ENCODE results near the gene HOTAIR. TPM values are rescaled to one million over a fixed set of nuclear protein-coding genes. Genes with fewer than 3 reads are reported as not detected.

Gene HOTAIR
- total and polyA plus RNA-seq, 8 donors: not detected

DNA sequence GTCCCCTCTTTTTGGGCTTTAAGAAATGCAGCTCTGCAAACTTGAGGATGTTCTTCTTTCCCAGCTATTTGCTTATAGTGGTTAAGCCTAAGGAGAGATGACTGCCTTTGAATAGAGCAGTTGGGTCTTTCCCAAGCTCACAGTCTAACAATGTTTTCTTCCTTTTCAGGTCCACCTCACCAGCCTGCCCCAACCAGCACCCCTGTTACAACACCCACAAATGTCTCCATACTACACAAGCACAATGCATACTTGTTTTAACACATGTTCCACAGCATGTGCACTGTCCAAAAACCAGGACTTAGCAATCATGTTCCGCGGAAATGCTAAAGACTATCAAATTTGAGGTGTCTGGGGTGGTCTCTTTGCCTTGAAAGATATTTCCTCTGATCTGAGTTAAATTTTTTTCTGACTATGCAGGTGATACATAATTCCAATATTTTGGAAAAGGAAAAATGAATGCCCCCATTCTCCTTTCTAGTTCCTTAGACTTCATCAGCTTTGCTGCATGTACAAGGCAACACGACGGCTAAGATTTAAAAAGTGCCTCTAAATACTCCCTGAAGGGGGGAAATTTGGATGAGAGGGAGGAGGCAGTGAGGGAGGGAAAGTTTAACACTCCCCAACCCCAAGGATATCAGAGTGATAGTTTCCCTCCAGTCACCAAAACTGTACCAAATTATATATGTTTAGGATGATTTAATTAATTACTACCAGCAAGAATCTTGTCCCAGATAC is 42.7 kb downstream of the HOTAIR start:
- peaks cover 0 to 17% (median 6%) of the 10 kb centered on the region in 4 donors for H3K9me3 ChIP-seq
- H3K4me3 ChIP-seq: no peak overlapping the region
- TF ChIP-seq POLR2AphosphoS5 (IDR thresholded peaks at IDR 0.05): no peak
- no peak for TF ChIP-seq POLR2A (IDR thresholded peaks at IDR 0.05)
- TF ChIP-seq, protein P1, sequence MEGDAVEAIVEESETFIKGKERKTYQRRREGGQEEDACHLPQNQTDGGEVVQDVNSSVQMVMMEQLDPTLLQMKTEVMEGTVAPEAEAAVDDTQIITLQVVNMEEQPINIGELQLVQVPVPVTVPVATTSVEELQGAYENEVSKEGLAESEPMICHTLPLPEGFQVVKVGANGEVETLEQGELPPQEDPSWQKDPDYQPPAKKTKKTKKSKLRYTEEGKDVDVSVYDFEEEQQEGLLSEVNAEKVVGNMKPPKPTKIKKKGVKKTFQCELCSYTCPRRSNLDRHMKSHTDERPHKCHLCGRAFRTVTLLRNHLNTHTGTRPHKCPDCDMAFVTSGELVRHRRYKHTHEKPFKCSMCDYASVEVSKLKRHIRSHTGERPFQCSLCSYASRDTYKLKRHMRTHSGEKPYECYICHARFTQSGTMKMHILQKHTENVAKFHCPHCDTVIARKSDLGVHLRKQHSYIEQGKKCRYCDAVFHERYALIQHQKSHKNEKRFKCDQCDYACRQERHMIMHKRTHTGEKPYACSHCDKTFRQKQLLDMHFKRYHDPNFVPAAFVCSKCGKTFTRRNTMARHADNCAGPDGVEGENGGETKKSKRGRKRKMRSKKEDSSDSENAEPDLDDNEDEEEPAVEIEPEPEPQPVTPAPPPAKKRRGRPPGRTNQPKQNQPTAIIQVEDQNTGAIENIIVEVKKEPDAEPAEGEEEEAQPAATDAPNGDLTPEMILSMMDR (IDR thresholded peaks at IDR 0.05): no peak
- TF ChIP-seq EP300 (IDR thresholded peaks at IDR 0.05): no peak
- H3K36me3 ChIP-seq: no peaks in the 10 kb centered on the region
- intact Hi-C loops (cut with DNase I; ENCODE audit: low total_unique reads): no loop called here
- H3K4me1 ChIP-seq: peaks cover 0 to 24% (median 6%) of the 10 kb centered on the region in 4 donors
- no peak overlapping the region for H3K27ac ChIP-seq
- peaks cover 37 to 100% (median 97%) of the 10 kb centered on the region in 3 donors for H3K27me3 ChIP-seq
- DNase-seq: no peak
- WGBS, 5 donors: 29 to 44% (median 40%) methylated on average over 4 of the region's 4 CpGs

DNA sequence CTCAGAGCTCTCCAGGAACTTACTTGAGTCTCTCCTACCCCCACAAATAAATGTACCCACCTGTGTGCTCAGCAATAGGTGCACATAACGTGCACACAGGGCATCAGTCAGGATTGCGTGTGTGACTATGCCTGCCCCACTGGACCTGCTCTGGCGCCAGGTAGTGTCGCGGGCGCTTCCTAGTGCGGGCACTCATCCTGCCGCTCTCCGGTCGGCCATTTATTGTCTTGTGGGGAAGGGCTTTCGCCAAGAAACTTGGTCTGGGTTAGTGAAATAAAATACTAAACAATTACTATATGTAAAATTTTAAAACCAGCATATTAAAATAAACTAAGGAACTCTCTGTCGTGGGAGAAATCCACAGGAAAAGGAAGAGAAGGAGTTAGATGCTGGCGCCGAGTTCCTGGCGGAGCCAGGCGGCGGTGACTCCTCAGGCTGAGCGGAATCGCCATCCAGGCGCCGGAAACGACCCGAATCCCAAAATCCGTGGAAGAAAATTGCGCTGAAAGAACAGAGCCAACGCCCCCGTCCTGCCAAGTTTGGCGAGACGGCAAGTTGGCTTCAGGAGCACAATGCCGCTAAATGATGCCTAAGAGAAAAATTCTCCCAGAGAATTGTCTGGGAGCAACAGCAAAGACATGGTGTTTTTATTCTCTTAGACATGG is 44.0 kb downstream of the HOTAIR start:
- Histone ChIP-seq H3K36me3 (no peaks in the 10 kb centered on the region), H3K4me1 (peaks cover 0 to 19% (median 4%) of the 10 kb centered on the region in 4 donors), H3K9me3 (peaks cover 0 to 17% (median 6%) of the 10 kb centered on the region in 4 donors), H3K27me3 (peaks cover 30 to 100% (median 97%) of the 10 kb centered on the region in 3 donors), H3K27ac (no peak overlapping the region), H3K4me3 (no peak overlapping the region)
- no peak for DNase-seq
- intact Hi-C loops (cut with DNase I; ENCODE audit: low total_unique reads): no loop called here
- WGBS, 5 donors: 9 to 14% (median 11%) methylated on average over 30 of the region's 30 CpGs
- TF ChIP-seq, protein P1 (IDR thresholded peaks at IDR 0.05): no peak
- TF ChIP-seq POLR2AphosphoS5 (IDR thresholded peaks at IDR 0.05) (no peak), POLR2A (IDR thresholded peaks at IDR 0.05) (no peak), EP300 (IDR thresholded peaks at IDR 0.05) (no peak)

DNA sequence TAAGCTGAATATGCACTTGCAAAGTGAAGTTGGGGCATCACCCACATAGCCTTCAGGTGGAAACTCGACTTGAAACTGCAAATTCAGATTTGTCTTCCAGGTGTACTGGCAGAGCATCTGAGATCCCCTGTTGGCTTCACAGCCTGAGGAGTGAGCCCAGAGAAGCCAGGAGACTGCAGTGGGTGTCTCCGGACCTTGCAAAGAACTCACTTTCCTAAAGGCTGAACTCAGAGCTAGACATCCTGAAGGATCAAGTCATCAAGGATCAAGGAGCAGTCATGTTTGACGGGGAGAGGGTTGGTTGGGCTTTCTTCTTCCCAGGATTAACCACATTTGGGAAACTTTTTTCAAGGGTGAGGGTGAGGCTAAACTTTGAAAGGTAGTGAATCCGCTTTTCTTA is 45.2 kb downstream of the HOTAIR start:
- H3K4me3 ChIP-seq: no peak overlapping the region
- H3K9me3 ChIP-seq: peaks cover 0 to 17% (median 6%) of the 10 kb centered on the region in 4 donors
- intact Hi-C loops (cut with DNase I; ENCODE audit: low total_unique reads): no loop called here
- peaks cover 26 to 100% (median 97%) of the 10 kb centered on the region in 3 donors for H3K27me3 ChIP-seq
- H3K4me1 ChIP-seq: peaks cover 0 to 11% (median 0%) of the 10 kb centered on the region in 4 donors
- WGBS, 5 donors: 16 to 31% (median 18%) methylated on average over 4 of the region's 4 CpGs
- no peaks in the 10 kb centered on the region for H3K36me3 ChIP-seq
- DNase-seq: no peak
- TF ChIP-seq POLR2A (IDR thresholded peaks at IDR 0.05): no peak
- TF ChIP-seq, protein P1 (IDR thresholded peaks at IDR 0.05): no peak
- TF ChIP-seq EP300 (IDR thresholded peaks at IDR 0.05): no peak
- TF ChIP-seq POLR2AphosphoS5 (IDR thresholded peaks at IDR 0.05): no peak
- H3K27ac ChIP-seq: no peak overlapping the region

DNA sequence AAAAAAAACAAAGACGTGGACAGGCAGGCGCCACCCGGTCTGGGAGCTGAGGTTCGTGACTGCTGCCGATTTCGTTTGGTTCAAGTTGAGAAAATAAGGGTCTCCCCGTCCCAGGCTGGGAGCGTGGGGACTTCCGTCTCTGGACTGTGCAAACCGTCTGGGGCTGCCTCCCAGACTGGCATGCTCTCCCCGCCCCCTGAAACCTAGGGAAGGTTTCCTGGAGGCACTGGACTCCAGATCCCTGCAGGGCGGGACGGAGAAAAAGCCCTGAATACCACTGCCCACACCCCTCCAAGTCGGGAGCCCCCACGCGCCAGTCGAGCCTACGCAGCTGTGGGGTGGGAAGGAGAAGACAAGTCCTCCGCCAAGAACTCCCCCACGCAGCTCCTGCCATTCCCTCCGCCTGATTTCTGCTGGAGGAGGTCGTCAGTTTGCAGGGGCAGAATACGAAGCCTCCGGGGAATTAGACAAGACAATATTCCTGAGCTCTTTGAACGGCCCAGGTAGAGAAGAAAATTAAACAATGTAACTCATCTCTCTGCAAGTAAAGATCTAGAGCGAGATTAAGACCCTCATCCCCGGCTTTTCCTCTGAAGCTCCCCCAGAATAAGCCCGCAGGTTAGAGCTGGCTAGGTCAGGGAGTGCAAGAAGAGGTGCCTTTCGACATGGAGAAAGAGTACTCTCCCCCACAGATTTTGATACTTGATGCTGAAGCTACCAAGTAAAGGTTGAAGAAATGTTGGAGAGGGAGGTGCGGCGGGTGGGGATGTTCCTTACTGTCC is 46.5 kb downstream of the HOTAIR start:
- 7 to 9% (median 8%) methylated on average over 23 to 31 of the region's 31 CpGs for WGBS, 5 donors
- Histone ChIP-seq H3K9me3 (peaks cover 0 to 17% (median 6%) of the 10 kb centered on the region in 4 donors), H3K4me1 (peaks cover 0 to 11% (median 0%) of the 10 kb centered on the region in 4 donors), H3K27me3 (peaks cover 28 to 100% (median 93%) of the 10 kb centered on the region in 3 donors), H3K36me3 (no peaks in the 10 kb centered on the region), H3K27ac (no peak overlapping the region), H3K4me3 (no peak overlapping the region)
- DNase-seq: no peak
- intact Hi-C loops (cut with DNase I; ENCODE audit: low total_unique reads): no loop called here
- TF ChIP-seq POLR2AphosphoS5 (IDR thresholded peaks at IDR 0.05): no peak
- TF ChIP-seq, protein P1 (IDR thresholded peaks at IDR 0.05): no peak
- no peak for TF ChIP-seq POLR2A (IDR thresholded peaks at IDR 0.05)
- TF ChIP-seq EP300 (IDR thresholded peaks at IDR 0.05): no peak

All from stomach (tissue), 9 donors.